HepG2 (cell line): ENCODE measurements around the gene RHOC. TPM values are rescaled to one million over a fixed set of nuclear protein-coding genes. Genes with fewer than 3 reads are reported as not detected.
A peak's percentile ranks its signal among the peaks of the same experiment; 100 is the strongest.

ENCODE experiments used
- ATAC-seq: fragments of 200-7000 bp; cut with Tn5 transposase; 3 replicates; pipeline ENCODE4 v1.9.1; 2020; ENCODE audit warnings: mild to moderate bottlenecking, moderate library complexity
- BruUV-seq: library from RNA; stranded (reverse); fragments of 400-500 nt; replicated peaks from 2 replicates; lab custom pipeline; 2021; lab: Mats Ljungman, UMichigan
- CTCF ChIA-PET: fragments of 300-600 bp; formaldehyde crosslinking; extraction: SDS; loops from one replicate; lab custom pipeline; 2021; ENCODE audit warnings: low total read pairs, inconsistent platforms, low intra/inter-chr PET ratio; lab: Yijun Ruan, JAX
- POLR2A ChIA-PET: fragments of 350-600 bp; sonication (Branson Sonifier 250); formaldehyde crosslinking; loops from one replicate; lab custom pipeline; 2020; ENCODE audit warnings: antibody characterized with exemption, inconsistent platforms; lab: Yijun Ruan, JAX
- DNase-seq: peaks from one replicate; pipeline ENCODE4 v3.0.0-alpha.2; 2015; ENCODE audit warnings: low spot score
- FAIRE-seq: peaks from 3 replicates; lab custom pipeline; 2011; peaks lifted over from hg19 to GRCh38; lab: Jason Lieb, UNC
- H2AFZ ChIP-seq: one replicate; pipeline ENCODE4 v1.6.1; 2011; ENCODE audit warnings: low read length, inconsistent platforms
- H3K27ac ChIP-seq: fragments of 300-600 bp; 3 replicates; pipeline ENCODE4 v1.8.0; 2011; ENCODE audit warnings: mixed run types, mild to moderate bottlenecking, mixed read lengths, low read length, inconsistent platforms; ENCODE audit not compliant: insufficient read depth; ENCODE audit errors: extremely low read length
- H3K27me3 ChIP-seq, 2 experiments: fragments of 200-600 bp in 1 of 2; 2 replicates in 1 of 2; 3 replicates in 1 of 2; pipeline versions ENCODE4 v1.6.0 to v1.8.0; 2011; ENCODE audit warnings: low read length in 2 of 2, mild to moderate bottlenecking in 2 of 2, moderate library complexity in 2 of 2, inconsistent platforms in 1 of 2; ENCODE audit not compliant: insufficient read depth in 2 of 2, control insufficient read depth in 1 of 2
- H3K36me3 ChIP-seq, 2 experiments: fragments of 200-600 bp in 1 of 2; replicated peaks in 1 of 2; 2 replicates in 1 of 2; 3 replicates in 1 of 2; pipeline versions ENCODE4 v1.5.1 to v1.8.0; 2011; ENCODE audit warnings: low read length in 2 of 2, inconsistent platforms in 1 of 2; ENCODE audit not compliant: insufficient read depth in 2 of 2, control insufficient read depth in 1 of 2
- H3K4me1 ChIP-seq: 2 replicates; pipeline ENCODE4 v1.5.1; 2012; ENCODE audit warnings: low read length, inconsistent platforms; ENCODE audit not compliant: insufficient read depth
- H3K4me2 ChIP-seq: 2 replicates; pipeline ENCODE4 v1.6.0; 2011; ENCODE audit warnings: low read depth, low read length, inconsistent platforms
- H3K4me3 ChIP-seq, 3 experiments: fragments of 200-600 bp in 1 of 3; sonication (generic), shearing (Covaris generic) in 1 of 3; replicated peaks in 1 of 3; 2 replicates each; pipeline ENCODE4 v1.5.1; 2011 to 2016; ENCODE audit warnings: low read length in 3 of 3, inconsistent platforms in 2 of 3, low read depth in 2 of 3, mild to moderate bottlenecking in 2 of 3, control low read depth in 1 of 3, mixed read lengths in 1 of 3; ENCODE audit not compliant: insufficient read depth in 1 of 3
- H3K79me2 ChIP-seq: one replicate; pipeline ENCODE4 v1.6.1; 2011; ENCODE audit warnings: low read length, inconsistent platforms; ENCODE audit not compliant: insufficient read depth
- H3K9ac ChIP-seq: 2 replicates; pipeline ENCODE4 v1.6.0; 2011; ENCODE audit warnings: mild to moderate bottlenecking, low read depth, low read length, inconsistent platforms; ENCODE audit not compliant: insufficient read depth
- H3K9me3 ChIP-seq: 2 replicates; pipeline ENCODE4 v1.5.1; 2012; ENCODE audit warnings: mild to moderate bottlenecking, low read length
- H4K20me1 ChIP-seq: 2 replicates; pipeline ENCODE4 v1.6.0; 2011; ENCODE audit warnings: inconsistent platforms, mild to moderate bottlenecking, low read length, moderate library complexity; ENCODE audit not compliant: insufficient read depth
- CBX1 ChIP-seq: IDR thresholded peaks from one replicate; pipeline ENCODE4 v1.6.1; 2016; ENCODE audit warnings: antibody characterized with exemption, low read depth
- DBP ChIP-seq: sonication (generic); formaldehyde crosslinking; IDR thresholded peaks from 2 replicates; pipeline ENCODE4 v1.4.0; 2020; ENCODE audit warnings: missing genetic modification reagents; ENCODE audit errors: not compliant biosample characterization
- DPF2 ChIP-seq: sonication (generic); formaldehyde crosslinking; IDR thresholded peaks from 2 replicates; pipeline ENCODE4 v1.4.0; 2020; ENCODE audit warnings: mild to moderate bottlenecking, low read depth, missing genetic modification reagents, borderline replicate concordance
- E2F1 ChIP-seq: sonication (generic); formaldehyde crosslinking; IDR thresholded peaks from 2 replicates; pipeline ENCODE4 v1.5.0; 2020; ENCODE audit warnings: missing genetic modification reagents
- GTF2F1 ChIP-seq: fragments of 150-350 bp; IDR thresholded peaks from 2 replicates; pipeline ENCODE4 v1.6.1; 2014; ENCODE audit warnings: low read length
- KMT2B ChIP-seq: IDR thresholded peaks from 2 replicates; pipeline ENCODE4 v1.6.1; 2016; ENCODE audit warnings: missing genetic modification reagents, missing compliant biosample characterization
- MAFK ChIP-seq, 2 experiments: IDR thresholded peaks in 1 of 2; conservative IDR thresholded peaks in 1 of 2; 2 replicates each; pipeline ENCODE4 v1.6.1; 2011; ENCODE audit warnings: improper control_type of control experiment in 2 of 2, low read length in 2 of 2
- MEIS2 ChIP-seq: sonication (generic); formaldehyde crosslinking; IDR thresholded peaks from 2 replicates; pipeline ENCODE4 v1.9.0; 2021; ENCODE audit warnings: mild to moderate bottlenecking, missing genetic modification reagents
- NR2C2 ChIP-seq: sonication (generic); formaldehyde crosslinking; IDR thresholded peaks from 2 replicates; pipeline ENCODE4 v1.4.0; 2020; ENCODE audit warnings: missing genetic modification reagents, mild to moderate bottlenecking, moderate library complexity, borderline replicate concordance
- SALL2 ChIP-seq: sonication (generic); formaldehyde crosslinking; IDR thresholded peaks from 2 replicates; pipeline ENCODE4 v1.8.1; 2023; ENCODE audit warnings: mild to moderate bottlenecking, missing genetic modification reagents, inconsistent platforms
- SRY ChIP-seq: sonication (generic); formaldehyde crosslinking; IDR thresholded peaks from 2 replicates; pipeline ENCODE4 v1.8.0; 2022; ENCODE audit warnings: mild to moderate bottlenecking, missing genetic modification reagents
- ZFP41 ChIP-seq: sonication (generic); formaldehyde crosslinking; IDR thresholded peaks from 2 replicates; pipeline ENCODE4 v1.4.0; 2020; ENCODE audit warnings: mild to moderate bottlenecking, missing genetic modification reagents, borderline replicate concordance
- ZNF138 ChIP-seq: sonication (generic); formaldehyde crosslinking; IDR thresholded peaks from 2 replicates; pipeline ENCODE4 v1.5.0; 2020; ENCODE audit warnings: mild to moderate bottlenecking, low read depth, missing genetic modification reagents
- ZNF350 ChIP-seq: sonication (generic); formaldehyde crosslinking; IDR thresholded peaks from 2 replicates; pipeline ENCODE4 v1.4.0; 2020; ENCODE audit warnings: mild to moderate bottlenecking, low read depth, missing genetic modification reagents, borderline replicate concordance
- ZNF547 ChIP-seq: sonication (generic); formaldehyde crosslinking; IDR thresholded peaks from 2 replicates; pipeline ENCODE4 v1.5.1; 2020; ENCODE audit warnings: mild to moderate bottlenecking, missing genetic modification reagents
- ZNF589 ChIP-seq: sonication (generic); formaldehyde crosslinking; conservative IDR thresholded peaks from 2 replicates; pipeline ENCODE4 v1.8.0; 2022; ENCODE audit warnings: mild to moderate bottlenecking, moderate library complexity, missing genetic modification reagents
- WGBS: methylation state at CpG from one replicate; pipeline ENCODE4 v1.1.6; 2017; ENCODE audit warnings: low lambda C conversion rate; 5-methylcytosine and 5-hydroxymethylcytosine counted together
- in situ Hi-C: cut with HindIII; loops from 2 replicates; pipeline ENCODE4 v1.10.0; 2017; ENCODE audit warnings: low pct_unique_long_range_greater_than_20kb; ENCODE audit not compliant: extremely low pct_ligation_motif_present
- intact Hi-C: fragments of 100-400 bp; cut with micrococcal nuclease; formaldehyde crosslinking; loops from one replicate; pipeline ENCODE4 v1.10.0; 2022; ENCODE audit not compliant: unreplicated experiment
- polyA plus RNA-seq, 8 experiments: library from polyadenylated mRNA; depleted of rRNA in 3 of 8; stranded (reverse) in 7 of 8; unstranded in 1 of 8; fragments of >200 nt; fragmentation: Illumina TruSeq in 4 of 8; extraction: Trizol in 4 of 8; gene quantifications; 2 replicates each; pipeline versions ENCODE4 v1.2.1 to v1.2.3, GENCODE V29; 2011 to 2016; ENCODE audit warnings: low read depth in 4 of 8, missing spikeins in 1 of 8, mixed read lengths in 1 of 8; ENCODE audit not compliant: insufficient read depth in 1 of 8
- total RNA-seq, 5 experiments: library from RNA; depleted of rRNA; stranded (reverse); fragments of >200 nt; fragmentation: Illumina TruSeq; extraction: Trizol; gene quantifications; 2 replicates each; pipeline ENCODE4 v1.2.3, GENCODE V29; 2016; ENCODE audit warnings: low read depth in 1 of 5
- TF ChIP-seq, protein P1 (sequence below): sonication (generic); formaldehyde crosslinking; IDR thresholded peaks from 2 replicates; pipeline ENCODE4 v1.8.1; 2023; ENCODE audit warnings: missing genetic modification reagents, inconsistent platforms, borderline replicate concordance
- TF ChIP-seq, protein P2 (sequence below): sonication (generic); formaldehyde crosslinking; IDR thresholded peaks from 2 replicates; pipeline ENCODE4 v1.5.1; 2020; ENCODE audit warnings: mild to moderate bottlenecking, missing genetic modification reagents, moderate library complexity
- TF ChIP-seq, protein P3 (sequence below): IDR thresholded peaks from 2 replicates; pipeline ENCODE4 v1.6.1; 2016

RHOC gene
- total and polyA plus RNA-seq, 2 of the 13 experiments (the other 11 are each of a cell fraction or from before 2014, with no cell fraction given) = 64.3 to 182 TPM

DNA sequence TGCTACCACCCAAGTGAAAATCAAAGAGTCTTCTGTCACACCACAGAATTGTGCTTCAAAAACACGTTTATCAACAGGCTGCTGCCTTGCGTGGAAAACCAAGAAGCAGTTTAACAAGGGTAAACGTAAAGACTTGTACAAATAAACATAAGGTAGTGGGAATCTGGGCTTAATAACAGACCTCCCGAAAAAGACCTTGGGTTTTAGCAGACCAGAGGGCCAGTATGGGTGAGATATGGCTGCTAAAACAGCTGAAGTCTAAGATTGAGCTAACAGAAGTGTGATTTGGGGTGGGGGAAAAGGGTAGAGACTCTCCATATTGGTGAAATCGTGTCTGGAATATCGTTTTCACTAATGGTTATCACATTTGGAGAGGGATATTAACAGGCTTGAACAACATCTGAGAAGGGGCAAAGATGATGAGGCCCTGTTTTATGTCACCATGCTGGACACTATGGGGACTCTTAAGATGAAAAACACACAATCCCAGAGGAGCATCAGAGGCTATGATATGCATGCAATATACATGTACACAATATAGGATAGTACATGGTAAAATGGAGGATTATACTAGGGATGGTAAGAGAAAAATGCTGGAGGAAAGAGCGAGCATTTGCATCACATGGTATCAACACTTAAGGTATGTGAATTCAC lies 31.1 kb downstream of the RHOC start:
- 35% methylated on average over 7 of the region's 7 CpGs for WGBS
- TSS peak; percentile 42 for BruUV-seq
- Histone ChIP-seq H3K9me3 (no peaks in the 10 kb centered on the region), H3K9ac (peak overlapping the region; percentile 92), H3K36me3 (peaks cover 0 to 2% of the 10 kb centered on the region in 2 experiments; a peak in 2 of 5 replicates), H3K4me1 (peaks cover 49% of the 10 kb centered on the region), H3K4me3 (peak overlapping the region; percentile 82 to 91 (median 83)), H3K27ac (peak overlapping the region; percentile 90), H2AFZ (no peak overlapping the region), H4K20me1 (no peaks in the 10 kb centered on the region), H3K4me2 (peak overlapping the region; percentile 91), H3K27me3 (no peaks in the 10 kb centered on the region; a peak in 1 of 5 replicates), H3K79me2 (peaks cover 50% of the 10 kb centered on the region)
- in situ Hi-C loops (no loop called here), intact Hi-C loops (loop anchor here (2.0 kb wide), 2 partner anchors 23 to 57 kb away; partner anchors contain the start of genes CAPZA1 and ST7L)
- ATAC-seq (no peak), FAIRE-seq (no peak), DNase-seq (no peak)
- ChIA-PET POLR2A (interaction anchor here (0.5 to 5.5 kb wide), 9 partner anchors 11 to 1082 kb away, joined by 3 to 251 read pairs (median 7); partner anchors contain the start of genes PPM1J, RHOC and ST7L), CTCF (interaction anchor here (3.7 kb wide), 1 partner anchor 31 kb away, joined by 17 read pairs; the partner anchor contains the start of gene RHOC)
- TF ChIP-seq SRY (no peak), ZNF547 (CRISPR knock-in tag) (no peak), KMT2B (CRISPR knock-in tag) (0 out of 2 replicates have a peak, but pooled peaks have one; percentile 8), GTF2F1 (no peak), E2F1 (no peak), MAFK (conservative IDR thresholded peaks at IDR 0.05 in 1 of 2, IDR thresholded peaks at IDR 0.05 in 1 of 2; ENCODE audit: low read length in 2 of 2) (no peak), DPF2 (CRISPR knock-in tag) (no peak), NR2C2 (no peak), DBP (CRISPR knock-in tag) (no peak), ZFP41 (CRISPR knock-in tag) (no peak), CBX1 (no peak), ZNF138 (no peak), SALL2 (0 out of 2 replicates have a peak, but pooled peaks have one; percentile 0), ZNF350 (CRISPR knock-in tag) (no peak), ZNF589 (CRISPR knock-in tag) (no peak), MEIS2 (CRISPR knock-in tag) (no peak)
- TF ChIP-seq, protein P1, sequence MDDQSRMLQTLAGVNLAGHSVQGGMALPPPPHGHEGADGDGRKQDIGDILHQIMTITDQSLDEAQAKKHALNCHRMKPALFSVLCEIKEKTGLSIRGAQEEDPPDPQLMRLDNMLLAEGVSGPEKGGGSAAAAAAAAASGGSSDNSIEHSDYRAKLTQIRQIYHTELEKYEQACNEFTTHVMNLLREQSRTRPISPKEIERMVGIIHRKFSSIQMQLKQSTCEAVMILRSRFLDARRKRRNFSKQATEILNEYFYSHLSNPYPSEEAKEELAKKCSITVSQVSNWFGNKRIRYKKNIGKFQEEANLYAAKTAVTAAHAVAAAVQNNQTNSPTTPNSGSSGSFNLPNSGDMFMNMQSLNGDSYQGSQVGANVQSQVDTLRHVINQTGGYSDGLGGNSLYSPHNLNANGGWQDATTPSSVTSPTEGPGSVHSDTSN (CRISPR knock-in tag) = 0 out of 2 replicates have a peak, but pooled peaks have one; percentile 28
- TF ChIP-seq, protein P2, sequence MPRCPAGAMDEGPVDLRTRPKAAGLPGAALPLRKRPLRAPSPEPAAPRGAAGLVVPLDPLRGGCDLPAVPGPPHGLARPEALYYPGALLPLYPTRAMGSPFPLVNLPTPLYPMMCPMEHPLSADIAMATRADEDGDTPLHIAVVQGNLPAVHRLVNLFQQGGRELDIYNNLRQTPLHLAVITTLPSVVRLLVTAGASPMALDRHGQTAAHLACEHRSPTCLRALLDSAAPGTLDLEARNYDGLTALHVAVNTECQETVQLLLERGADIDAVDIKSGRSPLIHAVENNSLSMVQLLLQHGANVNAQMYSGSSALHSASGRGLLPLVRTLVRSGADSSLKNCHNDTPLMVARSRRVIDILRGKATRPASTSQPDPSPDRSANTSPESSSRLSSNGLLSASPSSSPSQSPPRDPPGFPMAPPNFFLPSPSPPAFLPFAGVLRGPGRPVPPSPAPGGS (CRISPR knock-in tag) = no peak
- TF ChIP-seq, protein P3, sequence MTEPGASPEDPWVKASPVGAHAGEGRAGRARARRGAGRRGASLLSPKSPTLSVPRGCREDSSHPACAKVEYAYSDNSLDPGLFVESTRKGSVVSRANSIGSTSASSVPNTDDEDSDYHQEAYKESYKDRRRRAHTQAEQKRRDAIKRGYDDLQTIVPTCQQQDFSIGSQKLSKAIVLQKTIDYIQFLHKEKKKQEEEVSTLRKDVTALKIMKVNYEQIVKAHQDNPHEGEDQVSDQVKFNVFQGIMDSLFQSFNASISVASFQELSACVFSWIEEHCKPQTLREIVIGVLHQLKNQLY (CRISPR knock-in tag) = no peak
